IMR-90 (cell line): ENCODE data around the gene EYS. TPM values are rescaled to one million over a fixed set of nuclear protein-coding genes. Genes with fewer than 3 reads are reported as not detected.

ENCODE experiments used
- ATAC-seq: fragments of 200-7000 bp; cut with Tn5 transposase; 2 replicates; pipeline ENCODE4 v1.9.1; 2020; ENCODE audit warnings: low read depth, mild to moderate bottlenecking, moderate library complexity
- BruUV-seq: library from RNA; stranded (reverse); fragments of 400-500 nt; replicated peaks from 2 replicates; lab custom pipeline; 2021; lab: Mats Ljungman, UMichigan
- CTCF ChIA-PET: fragments of 300-600 bp; formaldehyde crosslinking; extraction: SDS; loops from one replicate; lab custom pipeline; 2021; ENCODE audit warnings: antibody characterized with exemption; lab: Yijun Ruan, JAX
- POLR2A ChIA-PET: fragments of 300-600 bp; sonication (Branson Sonifier 250); formaldehyde crosslinking; loops from one replicate; lab custom pipeline; 2022; ENCODE audit warnings: antibody characterized with exemption; ENCODE audit not compliant: unreplicated experiment; lab: Charles Lee
- DNase-seq: peaks from one replicate; pipeline ENCODE4 v3.0.0; 2013
- H2AFZ ChIP-seq: replicated peaks from 2 replicates; pipeline ENCODE3; 2013; ENCODE audit warnings: low read length, mild to moderate bottlenecking; ENCODE audit not compliant: poor library complexity
- H2AK5ac ChIP-seq: 2 replicates; pipeline ENCODE4 v1.6.1; 2013; ENCODE audit warnings: low read depth, low read length, inconsistent platforms
- H2AK9ac ChIP-seq: replicated peaks from 2 replicates; pipeline ENCODE3; 2013; ENCODE audit warnings: mild to moderate bottlenecking, low read depth, low read length, moderate library complexity; ENCODE audit not compliant: poor library complexity
- H2BK120ac ChIP-seq: 2 replicates; pipeline ENCODE4 v1.6.1; 2013; ENCODE audit warnings: low read depth, low read length, inconsistent platforms
- H2BK15ac ChIP-seq: 3 replicates; pipeline ENCODE4 v1.6.1; 2013; ENCODE audit warnings: low read depth, low read length, inconsistent platforms
- H2BK20ac ChIP-seq: 2 replicates; pipeline ENCODE4 v1.6.1; 2013; ENCODE audit warnings: low read depth, mild to moderate bottlenecking, inconsistent platforms, low read length, moderate library complexity
- H2BK5ac ChIP-seq: 2 replicates; pipeline ENCODE4 v1.6.1; 2013; ENCODE audit warnings: mild to moderate bottlenecking, low read depth, low read length, inconsistent platforms; ENCODE audit not compliant: poor library complexity, severe bottlenecking
- H3K14ac ChIP-seq: replicated peaks from 2 replicates; pipeline ENCODE4 v1.6.1; 2013; ENCODE audit warnings: low read depth, low read length, inconsistent platforms
- H3K18ac ChIP-seq: 2 replicates; pipeline ENCODE4 v1.6.1; 2013; ENCODE audit warnings: low read depth, low read length, control low read depth
- H3K23ac ChIP-seq: 2 replicates; pipeline ENCODE4 v1.6.1; 2013; ENCODE audit warnings: low read depth, low read length, inconsistent platforms
- H3K27ac ChIP-seq: 2 replicates; pipeline ENCODE4 v1.5.1; 2013; ENCODE audit warnings: mild to moderate bottlenecking, control low read depth, low read length; ENCODE audit not compliant: insufficient read depth
- H3K27me3 ChIP-seq: 2 replicates; pipeline ENCODE4 v1.6.1; 2013; ENCODE audit warnings: low read length; ENCODE audit not compliant: control insufficient read depth, insufficient read depth
- H3K36me3 ChIP-seq: 2 replicates; pipeline ENCODE4 v1.6.1; 2013; ENCODE audit warnings: low read length, mixed read lengths; ENCODE audit not compliant: control insufficient read depth, insufficient read depth
- H3K4ac ChIP-seq: 2 replicates; pipeline ENCODE4 v1.6.1; 2013; ENCODE audit warnings: low read depth, low read length, inconsistent platforms
- H3K4me1 ChIP-seq: 2 replicates; pipeline ENCODE4 v1.6.1; 2013; ENCODE audit warnings: low read length, mixed read lengths; ENCODE audit not compliant: control insufficient read depth, insufficient read depth
- H3K4me2 ChIP-seq: 2 replicates; pipeline ENCODE4 v1.6.1; 2013; ENCODE audit warnings: low read depth, mild to moderate bottlenecking, control low read depth, low read length, moderate library complexity
- H3K4me3 ChIP-seq: 2 replicates; pipeline ENCODE4 v1.5.1; 2013; ENCODE audit warnings: low read depth, mild to moderate bottlenecking, control low read depth, low read length, moderate library complexity; ENCODE audit not compliant: insufficient read depth
- H3K56ac ChIP-seq: 2 replicates; pipeline ENCODE4 v1.6.1; 2013; ENCODE audit warnings: low read length, inconsistent platforms; ENCODE audit not compliant: insufficient read depth; ENCODE audit errors: extremely low read depth
- H3K79me1 ChIP-seq, 2 experiments: 2 replicates each; pipeline ENCODE4 v1.6.1; 2013; ENCODE audit warnings: low read length in 2 of 2, inconsistent platforms in 1 of 2, low read depth in 1 of 2
- H3K9ac ChIP-seq: 2 replicates; pipeline ENCODE4 v1.6.1; 2013; ENCODE audit warnings: low read depth, low read length, control low read depth
- H3K9me1 ChIP-seq: 2 replicates; pipeline ENCODE4 v1.6.1; 2013; ENCODE audit warnings: low read length, inconsistent platforms; ENCODE audit not compliant: insufficient read depth
- H3K9me3 ChIP-seq: 2 replicates; pipeline ENCODE4 v1.6.1; 2013; ENCODE audit warnings: low read length; ENCODE audit not compliant: control insufficient read depth, insufficient read depth
- H4K20me1 ChIP-seq: 2 replicates; pipeline ENCODE4 v1.6.1; 2013; ENCODE audit warnings: low read length, inconsistent platforms; ENCODE audit not compliant: insufficient read depth
- H4K5ac ChIP-seq: 2 replicates; pipeline ENCODE4 v1.6.1; 2013; ENCODE audit warnings: mild to moderate bottlenecking, low read depth, low read length, control low read depth
- H4K8ac ChIP-seq, 2 experiments: 2 replicates each; pipeline ENCODE4 v1.6.1; 2013; ENCODE audit warnings: low read depth in 2 of 2, low read length in 2 of 2, control low read depth in 1 of 2, inconsistent platforms in 1 of 2
- H4K91ac ChIP-seq: 2 replicates; pipeline ENCODE4 v1.6.1; 2013; ENCODE audit warnings: low read depth, low read length, inconsistent platforms; ENCODE audit not compliant: insufficient read depth
- BHLHE40 ChIP-seq: fragments of 150-350 bp; IDR thresholded peaks from 2 replicates; pipeline ENCODE4 v1.6.1; 2016; ENCODE audit warnings: mild to moderate bottlenecking, low read depth, low read length
- CEBPB ChIP-seq: IDR thresholded peaks from 2 replicates; pipeline ENCODE4 v1.6.1; 2012; ENCODE audit warnings: low read depth, low read length, improper control_type of control experiment
- CHD1 ChIP-seq: IDR thresholded peaks from 2 replicates; pipeline ENCODE4 v1.6.1; 2012; ENCODE audit warnings: low read depth, low read length, improper control_type of control experiment
- FOS ChIP-seq: fragments of 150-350 bp; IDR thresholded peaks from 2 replicates; pipeline ENCODE4 v1.6.1; 2016; ENCODE audit warnings: low read depth, low read length
- MAFK ChIP-seq: IDR thresholded peaks from 2 replicates; pipeline ENCODE4 v1.6.1; 2012; ENCODE audit warnings: low read depth, low read length, improper control_type of control experiment
- MAZ ChIP-seq: IDR thresholded peaks from 2 replicates; pipeline ENCODE4 v1.6.1; 2012; ENCODE audit warnings: low read depth, mild to moderate bottlenecking, low read length, improper control_type of control experiment, moderate library complexity, borderline replicate concordance
- MXI1 ChIP-seq: IDR thresholded peaks from 2 replicates; pipeline ENCODE4 v1.6.1; 2012; ENCODE audit warnings: low read depth, mild to moderate bottlenecking, low read length, moderate library complexity, borderline replicate concordance
- NFE2L2 ChIP-seq: fragments of 150-350 bp; IDR thresholded peaks from 2 replicates; pipeline ENCODE4 v1.6.1; 2016; ENCODE audit warnings: low read depth, mild to moderate bottlenecking, low read length
- POLR2A ChIP-seq: IDR thresholded peaks from 2 replicates; pipeline ENCODE4 v1.6.1; 2012; ENCODE audit warnings: mild to moderate bottlenecking, low read depth, low read length
- RAD21 ChIP-seq: IDR thresholded peaks from 2 replicates; pipeline ENCODE4 v1.6.1; 2012; ENCODE audit warnings: low read length, improper control_type of control experiment
- RCOR1 ChIP-seq: IDR thresholded peaks from 2 replicates; pipeline ENCODE4 v1.6.1; 2012; ENCODE audit warnings: mild to moderate bottlenecking, low read length, improper control_type of control experiment; ENCODE audit not compliant: insufficient replicate concordance
- RFX5 ChIP-seq: IDR thresholded peaks from 2 replicates; pipeline ENCODE4 v1.8.0; 2012; ENCODE audit warnings: low read depth, mild to moderate bottlenecking, low read length, moderate library complexity
- SMC3 ChIP-seq: fragments of 150-350 bp; IDR thresholded peaks from 2 replicates; pipeline ENCODE4 v1.6.1; 2016; ENCODE audit warnings: low read depth, mild to moderate bottlenecking, antibody characterized with exemption, low read length, moderate library complexity
- WGBS, 2 experiments: methylation state at CpG; one replicate each; pipeline versions ENCODE4 v1.1.5 to v1.1.7; 2013; ENCODE audit warnings: missing lambda C conversion rate in 2 of 2; ENCODE audit not compliant: insufficient read length in 1 of 2; ENCODE audit errors: extremely low coverage in 2 of 2; 5-methylcytosine and 5-hydroxymethylcytosine counted together
- dilution Hi-C: fragments of 300-500 bp; cut with HindIII; formaldehyde crosslinking; loops from one replicate; pipeline ENCODE4 v1.14.3; 2018; ENCODE audit warnings: low sequenced_read_pairs; ENCODE audit not compliant: unreplicated experiment
- in situ Hi-C: fragments of 300-500 bp; cut with MboI; formaldehyde crosslinking; loops from 3 replicates; pipeline ENCODE4 v1.14.3; 2019; ENCODE audit warnings: low sequenced_read_pairs, inconsistent platforms, mixed read lengths
- intact Hi-C: fragments of 100-400 bp; cut with micrococcal nuclease; formaldehyde crosslinking; loops from 2 replicates; pipeline ENCODE4 v1.10.0; 2022
- polyA plus RNA-seq, 3 experiments: library from polyadenylated mRNA; depleted of rRNA; stranded (reverse); fragments of >200 nt; gene quantifications; 2 replicates each; pipeline ENCODE4 v1.2.3, GENCODE V29; 2012; ENCODE audit warnings: low replicate concordance in 1 of 3
- total RNA-seq: library from RNA; depleted of rRNA; stranded (reverse); fragments of >200 nt; gene quantifications from 2 replicates; pipeline ENCODE4 v1.2.3, GENCODE V29; 2012
- TF ChIP-seq, protein P1 (sequence below): fragments of 150-350 bp; IDR thresholded peaks from 2 replicates; pipeline ENCODE4 v1.6.1; 2016; ENCODE audit warnings: low read depth, mild to moderate bottlenecking, low read length, moderate library complexity, borderline replicate concordance
- TF ChIP-seq, protein P2 (sequence below): conservative IDR thresholded peaks from 2 replicates; pipeline ENCODE4 v1.5.1; 2012; ENCODE audit warnings: mild to moderate bottlenecking, low read depth, low read length, improper control_type of control experiment
- TF ChIP-seq, protein P3 (sequence below): fragments of 150-350 bp; IDR thresholded peaks from 2 replicates; pipeline ENCODE4 v1.6.1; 2017; ENCODE audit warnings: mild to moderate bottlenecking, antibody characterized with exemption, low read length, low read depth

EYS gene
- total and polyA plus RNA-seq, 2 of the 4 experiments (the other 2 are of a cell fraction), result under 0.01 TPM; not detected in 1

DNA sequence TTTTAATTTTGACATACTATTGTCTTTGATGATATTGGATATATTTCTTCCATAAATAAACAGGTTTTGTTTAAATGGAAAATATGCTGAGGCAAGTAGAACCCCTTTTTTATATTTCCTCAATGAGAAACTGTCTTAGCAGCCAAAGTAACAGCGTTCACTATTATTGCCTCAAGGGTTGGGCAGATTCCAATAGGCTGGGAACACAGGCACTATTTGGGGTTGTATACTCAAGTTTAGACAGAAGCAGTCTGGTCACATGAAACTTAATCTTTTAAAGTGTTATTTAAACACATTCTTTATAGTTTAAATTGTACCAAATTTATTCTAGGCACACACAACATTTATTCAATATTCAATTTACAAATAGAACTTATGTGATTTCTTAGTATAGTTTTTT, 520.2 kb downstream of the EYS start:
- no peak for DNase-seq
- H4K20me1 ChIP-seq, result no peaks in the 10 kb centered on the region
- dilution Hi-C loops, result no loop called here
- H3K23ac ChIP-seq, result no peak overlapping the region
- H3K9me3 ChIP-seq, result no peaks in the 10 kb centered on the region
- H3K4me1 ChIP-seq, result no peaks in the 10 kb centered on the region
- H2BK120ac ChIP-seq, result no peak overlapping the region
- H3K4me2 ChIP-seq, result no peak overlapping the region
- H2AFZ ChIP-seq, result no peak overlapping the region
- no peaks in the 10 kb centered on the region for H3K36me3 ChIP-seq
- no CpG with 5 or more reads among the region's 1 CpG for WGBS, 2 experiments
- no peak overlapping the region for H4K91ac ChIP-seq
- no peak overlapping the region for H2AK9ac ChIP-seq
- H3K4me3 ChIP-seq, result no peak overlapping the region
- H3K14ac ChIP-seq, result no peak overlapping the region
- H3K56ac ChIP-seq, result no peak overlapping the region
- BruUV-seq, result no TSS peak
- ChIA-PET POLR2A (no interaction called here), CTCF (no interaction called here)
- in situ Hi-C loops, result no loop called here
- H3K27me3 ChIP-seq, result no peaks in the 10 kb centered on the region
- no peak overlapping the region for H2AK5ac ChIP-seq
- no peak for TF ChIP-seq RCOR1
- TF ChIP-seq RAD21, result no peak
- TF ChIP-seq, protein P1, sequence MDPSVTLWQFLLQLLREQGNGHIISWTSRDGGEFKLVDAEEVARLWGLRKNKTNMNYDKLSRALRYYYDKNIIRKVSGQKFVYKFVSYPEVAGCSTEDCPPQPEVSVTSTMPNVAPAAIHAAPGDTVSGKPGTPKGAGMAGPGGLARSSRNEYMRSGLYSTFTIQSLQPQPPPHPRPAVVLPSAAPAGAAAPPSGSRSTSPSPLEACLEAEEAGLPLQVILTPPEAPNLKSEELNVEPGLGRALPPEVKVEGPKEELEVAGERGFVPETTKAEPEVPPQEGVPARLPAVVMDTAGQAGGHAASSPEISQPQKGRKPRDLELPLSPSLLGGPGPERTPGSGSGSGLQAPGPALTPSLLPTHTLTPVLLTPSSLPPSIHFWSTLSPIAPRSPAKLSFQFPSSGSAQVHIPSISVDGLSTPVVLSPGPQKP, result no peak
- TF ChIP-seq MXI1, result no peak
- no peak for TF ChIP-seq SMC3
- TF ChIP-seq RFX5, result no peak
- TF ChIP-seq POLR2A, result no peak
- TF ChIP-seq, protein P2, sequence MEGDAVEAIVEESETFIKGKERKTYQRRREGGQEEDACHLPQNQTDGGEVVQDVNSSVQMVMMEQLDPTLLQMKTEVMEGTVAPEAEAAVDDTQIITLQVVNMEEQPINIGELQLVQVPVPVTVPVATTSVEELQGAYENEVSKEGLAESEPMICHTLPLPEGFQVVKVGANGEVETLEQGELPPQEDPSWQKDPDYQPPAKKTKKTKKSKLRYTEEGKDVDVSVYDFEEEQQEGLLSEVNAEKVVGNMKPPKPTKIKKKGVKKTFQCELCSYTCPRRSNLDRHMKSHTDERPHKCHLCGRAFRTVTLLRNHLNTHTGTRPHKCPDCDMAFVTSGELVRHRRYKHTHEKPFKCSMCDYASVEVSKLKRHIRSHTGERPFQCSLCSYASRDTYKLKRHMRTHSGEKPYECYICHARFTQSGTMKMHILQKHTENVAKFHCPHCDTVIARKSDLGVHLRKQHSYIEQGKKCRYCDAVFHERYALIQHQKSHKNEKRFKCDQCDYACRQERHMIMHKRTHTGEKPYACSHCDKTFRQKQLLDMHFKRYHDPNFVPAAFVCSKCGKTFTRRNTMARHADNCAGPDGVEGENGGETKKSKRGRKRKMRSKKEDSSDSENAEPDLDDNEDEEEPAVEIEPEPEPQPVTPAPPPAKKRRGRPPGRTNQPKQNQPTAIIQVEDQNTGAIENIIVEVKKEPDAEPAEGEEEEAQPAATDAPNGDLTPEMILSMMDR, result no peak
- no peak for TF ChIP-seq NFE2L2
- TF ChIP-seq MAZ, result no peak
- no peak for TF ChIP-seq BHLHE40
- TF ChIP-seq, protein P3, sequence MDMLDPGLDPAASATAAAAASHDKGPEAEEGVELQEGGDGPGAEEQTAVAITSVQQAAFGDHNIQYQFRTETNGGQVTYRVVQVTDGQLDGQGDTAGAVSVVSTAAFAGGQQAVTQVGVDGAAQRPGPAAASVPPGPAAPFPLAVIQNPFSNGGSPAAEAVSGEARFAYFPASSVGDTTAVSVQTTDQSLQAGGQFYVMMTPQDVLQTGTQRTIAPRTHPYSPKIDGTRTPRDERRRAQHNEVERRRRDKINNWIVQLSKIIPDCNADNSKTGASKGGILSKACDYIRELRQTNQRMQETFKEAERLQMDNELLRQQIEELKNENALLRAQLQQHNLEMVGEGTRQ, result no peak
- no peak for TF ChIP-seq FOS
- TF ChIP-seq CEBPB, result no peak
- TF ChIP-seq CHD1, result no peak
- TF ChIP-seq MAFK, result no peak
- no peak overlapping the region for H3K18ac ChIP-seq
- no peak overlapping the region for H3K4ac ChIP-seq
- no peak overlapping the region for H4K8ac ChIP-seq
- no peak overlapping the region for H2BK5ac ChIP-seq
- no peak overlapping the region for H2BK15ac ChIP-seq
- H3K9ac ChIP-seq, result no peak overlapping the region
- H2BK20ac ChIP-seq, result no peak overlapping the region
- H4K5ac ChIP-seq, result no peak overlapping the region
- H3K79me1 ChIP-seq, result no peaks in the 10 kb centered on the region
- no peaks in the 10 kb centered on the region for H3K9me1 ChIP-seq
- intact Hi-C loops, result no loop called here
- no peak overlapping the region for H3K27ac ChIP-seq
- ATAC-seq, result no peak
